H1 (cell line): ENCODE data around the gene POLR3A. TPM values are rescaled to one million over a fixed set of nuclear protein-coding genes. Genes with fewer than 3 reads are reported as not detected.

Experiments used
- MAFK ChIP-seq: IDR thresholded peaks from 2 replicates; pipeline ENCODE4 v1.6.1; 2012; ENCODE audit warnings: low read depth, mild to moderate bottlenecking, improper control_type of control experiment, low read length
- RXRA ChIP-seq: IDR thresholded peaks from 2 replicates; pipeline ENCODE4 v1.6.1; 2011; ENCODE audit warnings: low read depth, mild to moderate bottlenecking, low read length, moderate library complexity; ENCODE audit not compliant: insufficient read depth
- polyA plus RNA-seq, 7 experiments: library from polyadenylated mRNA; depleted of rRNA in 3 of 7; stranded (reverse) in 5 of 7; unstranded in 2 of 7; fragments of >200 nt in 5 of 7; fragments of 200-250 nt in 2 of 7; gene quantifications; 1 replicate in 5 of 7; 2 replicates in 1 of 7; 4 replicates in 1 of 7; pipeline versions ENCODE4 v1.2.1 to v1.2.3, GENCODE V29; 2011 to 2013; ENCODE audit warnings: missing spikeins in 2 of 7, mixed read lengths in 2 of 7
- total RNA-seq: library from RNA; stranded (reverse); fragmentation: NEBNext Ultra II Directional; extraction: Animal tissue kit (Norgen Biotek cat#: 25700); gene quantifications from 2 replicates; pipeline ENCODE4 v1.2.1, GENCODE V29; 2021

The POLR3A gene
- total and polyA plus RNA-seq, 2 of the 8 experiments (the other 6 are each of a cell fraction or from before 2014, with no cell fraction given): 11.3 to 38.6 TPM

DNA sequence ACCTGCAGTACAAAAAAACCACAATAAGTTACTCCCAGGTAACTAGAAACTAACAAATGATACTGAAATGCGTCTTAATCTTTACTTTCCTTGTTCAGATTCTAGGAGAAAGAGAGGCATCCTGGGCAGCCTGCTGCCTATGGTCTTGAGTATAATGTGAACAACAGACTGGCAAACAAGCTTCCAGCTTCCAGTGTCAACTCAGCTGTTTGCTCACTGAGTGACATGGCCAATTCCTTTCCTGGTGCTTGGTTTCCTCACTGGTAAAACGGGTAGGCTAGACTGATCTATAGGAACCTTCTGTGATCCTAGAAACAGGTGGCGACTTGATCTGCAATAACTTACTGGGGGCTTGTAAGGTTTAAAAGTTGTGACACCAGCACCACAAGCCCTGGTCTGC, 10.1 kb downstream of the POLR3A start (continued):
- no peak for TF ChIP-seq RXRA
- no peak for TF ChIP-seq MAFK
- TF ChIP-seq, all 59 proteins: peak for 0
